ENCODE measurements around the gene ABL1. TPM values are rescaled to one million over a fixed set of nuclear protein-coding genes. Genes with fewer than 3 reads are reported as not detected.
A peak's percentile ranks its signal among the peaks of the same experiment; 100 is the strongest.

The ABL1 gene
- total RNA-seq, 1 experiment from 2014 or later = 83.6 TPM

DNA sequence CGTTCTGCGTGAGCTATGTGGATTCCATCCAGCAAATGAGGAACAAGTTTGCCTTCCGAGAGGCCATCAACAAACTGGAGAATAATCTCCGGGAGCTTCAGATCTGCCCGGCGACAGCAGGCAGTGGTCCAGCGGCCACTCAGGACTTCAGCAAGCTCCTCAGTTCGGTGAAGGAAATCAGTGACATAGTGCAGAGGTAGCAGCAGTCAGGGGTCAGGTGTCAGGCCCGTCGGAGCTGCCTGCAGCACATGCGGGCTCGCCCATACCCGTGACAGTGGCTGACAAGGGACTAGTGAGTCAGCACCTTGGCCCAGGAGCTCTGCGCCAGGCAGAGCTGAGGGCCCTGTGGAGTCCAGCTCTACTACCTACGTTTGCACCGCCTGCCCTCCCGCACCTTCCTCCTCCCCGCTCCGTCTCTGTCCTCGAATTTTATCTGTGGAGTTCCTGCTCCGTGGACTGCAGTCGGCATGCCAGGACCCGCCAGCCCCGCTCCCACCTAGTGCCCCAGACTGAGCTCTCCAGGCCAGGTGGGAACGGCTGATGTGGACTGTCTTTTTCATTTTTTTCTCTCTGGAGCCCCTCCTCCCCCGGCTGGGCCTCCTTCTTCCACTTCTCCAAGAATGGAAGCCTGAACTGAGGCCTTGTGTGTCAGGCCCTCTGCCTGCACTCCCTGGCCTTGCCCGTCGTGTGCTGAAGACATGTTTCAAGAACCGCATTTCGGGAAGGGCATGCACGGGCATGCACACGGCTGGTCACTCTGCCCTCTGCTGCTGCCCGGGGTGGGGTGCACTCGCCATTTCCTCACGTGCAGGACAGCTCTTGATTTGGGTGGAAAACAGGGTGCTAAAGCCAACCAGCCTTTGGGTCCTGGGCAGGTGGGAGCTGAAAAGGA, 50.7 kb downstream of the ABL1 start:
- H3K4me2 ChIP-seq (ENCODE audit: insufficient read depth, insufficient read length, low read length) = no peak overlapping the region
- H3K27ac Mint-ChIP-seq = peak overlapping the region in 2 of 3 experiments; percentile 88 to 97; a peak in 5 of 7 replicates

More for the DNA sequence above, 50.7 kb downstream of the ABL1 start:
- Mint-ChIP-seq H3K4me3 (no peak overlapping the region), H3K36me3 (ENCODE audit: insufficient read depth in 1 of 3, low read depth in 3 of 3) (peaks cover 32 to 79% (median 68%) of the 10 kb centered on the region in 3 experiments), H3K27me3 (ENCODE audit: low read depth) (no peaks in the 10 kb centered on the region; the same call in 1 of the 2 replicates), H3K4me1 (peaks cover 3 to 5% of the 10 kb centered on the region in 2 experiments; a peak in 3 of 4 replicates), H3K9me3 (no peaks in the 10 kb centered on the region)
- no CpG with 5 or more reads among the region's 35 CpGs for WGBS (ENCODE audit: extremely low coverage, insufficient read length, low lambda C conversion rate)
- H3K79me2 ChIP-seq (ENCODE audit: insufficient read depth, low read length) = no peaks in the 10 kb centered on the region
- H2AK5ac ChIP-seq (ENCODE audit: insufficient read length, low read length) = no peak overlapping the region
- H2BK15ac ChIP-seq (ENCODE audit: low read depth, low read length) = no peak overlapping the region
- H4K5ac ChIP-seq (ENCODE audit: insufficient read length, low read depth, low read length) = no peak overlapping the region
- no peak overlapping the region for H3K27ac ChIP-seq (ENCODE audit: insufficient read length, low read depth, low read length)
- H2BK12ac ChIP-seq (ENCODE audit: insufficient read length, low read depth, low read length) = no peak overlapping the region
- no peak overlapping the region for H3K18ac ChIP-seq (ENCODE audit: insufficient read length, low read depth, low read length)
- H3K4ac ChIP-seq (ENCODE audit: low read depth, low read length) = no peak overlapping the region
- no peak for TF ChIP-seq CTCF (conservative IDR thresholded peaks at IDR 0.05)
- no peaks in the 10 kb centered on the region for H3K9me3 ChIP-seq (ENCODE audit: control insufficient read depth, low read depth, low read length)
- no peak overlapping the region for H4K8ac ChIP-seq (replicated peaks; ENCODE audit: insufficient read length, low read depth, low read length)
- H3K23me2 ChIP-seq (ENCODE audit: insufficient read length, low read depth, low read length, poor library complexity, severe bottlenecking) = no peaks in the 10 kb centered on the region
- no peak overlapping the region for H3K9ac ChIP-seq (ENCODE audit: extremely low read depth, insufficient read length, low read length)
- H3K56ac ChIP-seq (ENCODE audit: insufficient read length, low read depth, low read length) = no peak overlapping the region
- no peak overlapping the region; the same call in 1 of the 2 replicates for H3K14ac ChIP-seq (ENCODE audit: insufficient read depth, low read length)
- H3K23ac ChIP-seq (ENCODE audit: insufficient read length, low read depth, low read length) = no peak overlapping the region
- no peaks in the 10 kb centered on the region for H3K27me3 ChIP-seq (ENCODE audit: insufficient read depth, low read length)
- H3K4me1 ChIP-seq (ENCODE audit: insufficient read depth, low read length) = no peaks in the 10 kb centered on the region
- H2BK120ac ChIP-seq (ENCODE audit: low read depth, low read length, poor library complexity, severe bottlenecking) = no peak overlapping the region
- H4K20me1 ChIP-seq (ENCODE audit: control insufficient read depth, insufficient read depth, insufficient read length) = peaks cover 2% of the 10 kb centered on the region
- H3K79me1 ChIP-seq (ENCODE audit: insufficient read depth, low read depth, low read length, poor library complexity, severe bottlenecking) = no peaks in the 10 kb centered on the region
- DNase-seq = no peak
- no peak overlapping the region for H2AFZ ChIP-seq (ENCODE audit: low read length)
- no peak overlapping the region for H4K91ac ChIP-seq (ENCODE audit: insufficient read length, low read depth, low read length)
- H2BK20ac ChIP-seq (ENCODE audit: low read depth, low read length, poor library complexity, severe bottlenecking) = no peak overlapping the region
- H2BK5ac ChIP-seq (ENCODE audit: insufficient read length, low read length) = no peak overlapping the region
- H3T11ph ChIP-seq (ENCODE audit: low read length) = no peak overlapping the region
